ENCODE measurements around the gene NRXN3. TPM values are rescaled to one million over a fixed set of nuclear protein-coding genes. Genes with fewer than 3 reads are reported as not detected.

NRXN3 gene
- polyA plus RNA-seq, 1 donor (not counting 4 experiments of a cell fraction or from before 2014, with no cell fraction given): 0.89 TPM

GRCh38 chr14:79706382-79706781 is 1536.2 kb downstream of the NRXN3 start:
- Histone ChIP-seq H3K9ac (ENCODE audit: control insufficient read depth, extremely low read depth, insufficient read depth, low read length) (no peak overlapping the region), H3K27me3 (ENCODE audit: control insufficient read depth, extremely low read depth, insufficient read depth, low read length) (no peaks in the 10 kb centered on the region), H3K27ac (ENCODE audit: control insufficient read depth, insufficient read depth, low read length) (no peak overlapping the region), H4K20me1 (ENCODE audit: control insufficient read depth, extremely low read depth, insufficient read depth, low read length) (no peaks in the 10 kb centered on the region), H3K79me2 (ENCODE audit: control insufficient read depth, insufficient read depth, low read length) (no peaks in the 10 kb centered on the region), H2AFZ (ENCODE audit: control insufficient read depth, low read length) (no peak overlapping the region), H3K4me1 (ENCODE audit: control insufficient read depth, extremely low read depth, insufficient read depth, low read length) (peaks cover 10% of the 10 kb centered on the region), H3K4me3 (ENCODE audit: control insufficient read depth in 2 of 3, extremely low read depth in 1 of 3, insufficient read depth in 2 of 3, low read depth in 1 of 3, low read length in 3 of 3) (no peak overlapping the region), H3K9me1 (ENCODE audit: control insufficient read depth, extremely low read depth, insufficient read depth, low read length) (no peaks in the 10 kb centered on the region), H3K4me2 (ENCODE audit: control insufficient read depth, extremely low read depth, insufficient read depth, low read depth, low read length) (no peak overlapping the region), H3K9me3 (ENCODE audit: control insufficient read depth, low read depth, low read length) (no peaks in the 10 kb centered on the region), H3K36me3 (ENCODE audit: control insufficient read depth in 2 of 2, extremely low read depth in 1 of 2, insufficient read depth in 2 of 2, low read length in 2 of 2) (no peaks in the 10 kb centered on the region)
- DNase-seq (ENCODE audit: low read depth, low spot score) (no peak), FAIRE-seq (no peak)
- dilution Hi-C loops (cut with MboI; ENCODE audit: extremely low pct_ligation_motif_present, low sequenced_read_pairs): no loop called here
- no peak for TF ChIP-seq EZH2 (IDR thresholded peaks at IDR 0.05; ENCODE audit: low read length)

- Histone ChIP-seq H3K4me3 (ENCODE audit: control insufficient read depth in 2 of 3, extremely low read depth in 1 of 3, insufficient read depth in 2 of 3, low read depth in 1 of 3, low read length in 3 of 3) (no peak overlapping the region), H4K20me1 (ENCODE audit: control insufficient read depth, extremely low read depth, insufficient read depth, low read length) (no peaks in the 10 kb centered on the region), H2AFZ (ENCODE audit: control insufficient read depth, low read length) (peak overlapping the region; percentile 55), H3K9me3 (ENCODE audit: control insufficient read depth, low read depth, low read length) (no peaks in the 10 kb centered on the region), H3K27ac (ENCODE audit: control insufficient read depth, insufficient read depth, low read length) (no peak overlapping the region), H3K4me1 (ENCODE audit: control insufficient read depth, extremely low read depth, insufficient read depth, low read length) (peaks cover 19% of the 10 kb centered on the region), H3K36me3 (ENCODE audit: control insufficient read depth in 2 of 2, extremely low read depth in 1 of 2, insufficient read depth in 2 of 2, low read length in 2 of 2) (no peaks in the 10 kb centered on the region), H3K9ac (ENCODE audit: control insufficient read depth, extremely low read depth, insufficient read depth, low read length) (no peak overlapping the region), H3K27me3 (ENCODE audit: control insufficient read depth, extremely low read depth, insufficient read depth, low read length) (no peaks in the 10 kb centered on the region), H3K79me2 (ENCODE audit: control insufficient read depth, insufficient read depth, low read length) (no peaks in the 10 kb centered on the region), H3K9me1 (ENCODE audit: control insufficient read depth, extremely low read depth, insufficient read depth, low read length) (no peaks in the 10 kb centered on the region), H3K4me2 (ENCODE audit: control insufficient read depth, extremely low read depth, insufficient read depth, low read depth, low read length) (peak overlapping the region; percentile 46)
- peak; percentile 69 for FAIRE-seq
- TF ChIP-seq EZH2 (IDR thresholded peaks at IDR 0.05; ENCODE audit: low read length) (no peak), CTCF (optimal IDR thresholded peaks at IDR 0.05 in 1 of 3, IDR thresholded peaks at IDR 0.05 in 1 of 3, conservative IDR thresholded peaks at IDR 0.05 in 1 of 3; ENCODE audit: extremely low read depth in 1 of 3, insufficient read depth in 2 of 3, low read length in 3 of 3) (no peak)
- peak; percentile 2 for DNase-seq (ENCODE audit: low read depth, low spot score)
- dilution Hi-C loops (cut with MboI; ENCODE audit: extremely low pct_ligation_motif_present, low sequenced_read_pairs): no loop called here
These were observed 1538.5 kb downstream of the NRXN3 start for GRCh38 chr14:79708426-79709388.
